Gastroesophageal sphincter (tissue), 4 donors: ENCODE results near the gene MAP1B. TPM values are rescaled to one million over a fixed set of nuclear protein-coding genes. Genes with fewer than 3 reads are reported as not detected.

Source experiments
- ATAC-seq: fragments of 150-250 bp; one replicate; pipeline ENCODE4 v1.9.1; 2016; ENCODE audit warnings: mild to moderate bottlenecking, moderate library complexity
- H3K27ac ChIP-seq, 4 donors: fragments of 200-600 bp; sonication (generic) in 3 of 4; 1 replicate in 3 of 4; 2 replicates in 1 of 4; pipeline ENCODE4 v1.5.1; 2016 to 2019
- H3K27me3 ChIP-seq: fragments of 200-600 bp; sonication (generic); one replicate; pipeline ENCODE4 v1.5.1; 2019
- H3K36me3 ChIP-seq, 2 donors: fragments of 200-600 bp; sonication (generic); one replicate each; pipeline ENCODE4 v1.5.1; 2019; ENCODE audit warnings: control low read depth in 1 of 2
- H3K4me1 ChIP-seq, 3 donors: fragments of 200-600 bp; sonication (generic); 1 replicate in 2 of 3; 2 replicates in 1 of 3; pipeline ENCODE4 v1.5.1; 2016 to 2019; ENCODE audit warnings: control low read depth in 2 of 3
- H3K4me3 ChIP-seq, 2 donors: fragments of 200-600 bp; sonication (generic); one replicate each; pipeline ENCODE4 v1.5.1; 2019; ENCODE audit warnings: mild to moderate bottlenecking in 1 of 2, moderate library complexity in 1 of 2
- H3K9me3 ChIP-seq, 3 donors: fragments of 200-600 bp; sonication (generic); one replicate each; pipeline ENCODE4 v1.5.1; 2017 to 2019; ENCODE audit warnings: control low read depth in 2 of 3
- CTCF ChIP-seq, 4 experiments: fragments of 200-600 bp in 2 of 4; fragments of 450-650 bp in 2 of 4; sonication (generic) in 1 of 4; IDR thresholded peaks; one replicate each; pipeline ENCODE4 v1.5.1; 2017 to 2019; ENCODE audit warnings: antibody characterized with exemption in 4 of 4, mild to moderate bottlenecking in 2 of 4, moderate library complexity in 2 of 4
- EP300 ChIP-seq: sonication (generic); formaldehyde crosslinking; IDR thresholded peaks from one replicate; pipeline ENCODE4 v1.6.1; 2017; ENCODE audit warnings: antibody characterized with exemption, mild to moderate bottlenecking
- POLR2A ChIP-seq, 2 donors: fragments of 450-650 bp; IDR thresholded peaks; one replicate each; pipeline ENCODE4 v1.6.1; 2017; ENCODE audit warnings: antibody characterized with exemption in 2 of 2, mild to moderate bottlenecking in 2 of 2, moderate library complexity in 1 of 2
- POLR2AphosphoS5 ChIP-seq: sonication (generic); formaldehyde crosslinking; IDR thresholded peaks from one replicate; pipeline ENCODE4 v1.6.1; 2017; ENCODE audit warnings: antibody characterized with exemption
- WGBS, 2 donors: methylation state at CpG; one replicate each; pipeline ENCODE4 v1.1.5; 2018; ENCODE audit warnings: low coverage in 1 of 2; 5-methylcytosine and 5-hydroxymethylcytosine counted together
- total RNA-seq, 4 donors: library from RNA; depleted of rRNA; stranded (reverse); fragments of >200 nt; gene quantifications; one replicate each; pipeline ENCODE4 v1.1.0, GENCODE V29; 2016

Gene MAP1B
- total RNA-seq, 4 donors from 2014 or later = 601 to 1,344 (median 738) TPM

DNA sequence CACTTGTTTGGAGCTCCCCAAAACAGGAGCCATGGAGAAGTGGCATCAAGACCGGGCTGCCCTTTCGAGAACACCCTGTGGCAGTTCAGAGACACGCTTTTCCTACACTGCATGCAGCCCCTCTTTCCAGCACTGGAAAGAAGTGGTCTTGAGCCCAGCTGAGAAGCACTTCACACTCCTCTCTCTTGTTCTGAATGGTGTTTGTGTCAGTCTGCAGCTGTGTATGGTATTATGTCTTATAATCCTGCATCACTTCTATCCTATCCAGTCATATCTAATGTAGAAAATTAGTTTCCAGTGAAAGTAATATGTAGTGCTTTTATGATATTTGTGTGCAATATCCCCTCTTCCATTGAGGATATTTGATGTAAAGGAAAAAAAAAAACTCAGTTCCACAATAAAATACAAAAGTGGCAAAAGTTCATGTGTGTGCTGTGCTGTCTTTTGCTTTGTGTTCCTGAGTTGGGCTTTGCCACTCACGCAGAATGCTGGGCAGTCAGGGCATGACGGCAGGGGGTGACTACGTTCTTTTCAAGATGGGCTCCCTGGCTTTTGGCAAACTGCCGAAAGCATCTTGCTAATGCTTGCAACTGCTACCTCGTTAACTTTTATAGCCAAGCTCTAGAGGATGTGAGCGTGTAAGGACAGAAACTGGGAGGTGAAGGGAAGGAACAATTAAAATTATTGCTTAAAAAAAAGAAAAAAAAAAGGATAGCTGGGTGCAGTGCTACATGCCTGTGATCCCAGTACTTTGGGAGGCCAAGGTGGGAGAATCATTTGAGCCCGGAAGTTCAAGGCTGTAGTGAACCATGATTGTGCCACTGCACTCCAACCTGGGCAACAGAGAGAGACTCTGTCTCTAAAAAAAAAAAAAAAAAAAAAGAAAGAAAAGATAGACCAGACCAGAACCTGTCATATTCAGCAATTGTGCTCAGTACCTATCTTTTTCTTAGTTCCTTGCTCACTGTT lies 102.2 kb downstream of the MAP1B start:
- no peak for ATAC-seq
- no peak overlapping the region for H3K27ac ChIP-seq
- WGBS, 2 donors = 87 to 94% methylated on average over 2 to 6 of the region's 10 CpGs
- H3K9me3 ChIP-seq = no peaks in the 10 kb centered on the region
- no peaks in the 10 kb centered on the region for H3K27me3 ChIP-seq
- H3K36me3 ChIP-seq = peaks cover 0 to 51% of the 10 kb centered on the region in 2 donors
- no peak overlapping the region for H3K4me3 ChIP-seq
- H3K4me1 ChIP-seq = peaks cover 6 to 19% (median 7%) of the 10 kb centered on the region in 3 donors
- no peak for TF ChIP-seq EP300
- TF ChIP-seq CTCF (IDR thresholded peaks at IDR 0.05) = no peak
- no peak for TF ChIP-seq POLR2A (IDR thresholded peaks at IDR 0.05)
- no peak for TF ChIP-seq POLR2AphosphoS5

DNA sequence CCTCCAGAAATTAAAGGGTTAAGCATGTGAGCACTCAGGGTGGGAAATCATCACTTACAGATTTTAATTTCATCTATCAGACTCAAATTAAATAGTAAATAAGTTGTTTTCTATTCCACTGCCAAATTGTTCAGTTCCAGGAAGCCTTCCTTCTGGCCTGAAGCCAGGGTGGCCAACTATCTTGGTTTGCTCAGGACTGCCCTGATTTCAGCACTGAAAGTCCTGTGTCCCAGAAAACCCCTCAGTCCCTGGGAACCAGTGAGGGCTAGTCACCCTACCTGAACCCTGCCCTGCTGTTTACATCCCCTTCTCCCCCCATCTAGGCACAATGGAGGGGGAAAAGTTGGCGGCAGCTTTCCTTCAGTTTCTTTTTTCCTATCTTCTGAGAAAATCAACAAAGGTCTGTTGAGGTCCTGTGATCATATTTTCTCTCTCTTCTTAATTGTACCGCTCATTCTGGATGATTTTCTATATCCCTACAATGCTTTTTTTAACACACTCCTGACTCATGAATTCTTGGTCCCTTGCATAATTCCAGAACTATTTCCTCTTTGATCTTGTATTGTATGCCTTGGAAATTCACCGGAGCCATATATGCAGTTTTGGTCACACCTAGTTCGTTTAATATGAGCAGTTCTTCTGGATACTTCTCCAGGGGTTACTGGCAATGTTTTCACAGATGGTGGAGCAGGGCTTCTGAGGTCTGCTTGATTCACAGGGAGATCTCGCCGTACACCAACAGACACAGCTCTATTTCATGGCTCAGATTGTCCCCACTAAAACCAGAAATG lies 103.8 kb downstream of the MAP1B start:
- Histone ChIP-seq H3K4me3 (no peak overlapping the region), H3K27me3 (no peaks in the 10 kb centered on the region), H3K27ac (peak overlapping the region; percentile 14 to 73 (median 63)), H3K9me3 (no peaks in the 10 kb centered on the region), H3K36me3 (peaks cover 0 to 34% of the 10 kb centered on the region in 2 donors), H3K4me1 (peaks cover 6 to 19% (median 7%) of the 10 kb centered on the region in 3 donors)
- TF ChIP-seq POLR2A (IDR thresholded peaks at IDR 0.05) = no peak
- peak; percentile 3 for TF ChIP-seq POLR2AphosphoS5
- no peak for ATAC-seq
- WGBS, 2 donors = 41 to 57% methylated on average over 2 to 6 of the region's 6 CpGs

DNA sequence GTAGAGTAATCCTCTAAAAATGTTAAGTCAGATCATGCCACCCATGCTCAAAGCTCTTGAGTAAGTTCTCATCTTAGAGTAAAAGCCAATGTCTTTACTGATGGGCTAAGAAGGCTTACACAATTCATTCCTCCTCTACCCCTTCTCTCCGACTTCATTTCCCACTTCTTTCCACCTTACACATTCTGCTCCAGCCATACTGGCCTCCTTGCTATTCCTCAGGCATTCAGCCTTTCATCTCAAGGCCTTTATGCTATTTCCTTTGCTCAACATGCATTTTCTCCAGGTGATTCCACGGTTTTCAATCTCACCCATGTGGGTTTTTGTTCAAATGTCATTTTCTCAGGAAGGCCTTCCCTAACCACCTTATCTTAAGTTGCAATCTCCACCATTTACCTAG lies 104.9 kb downstream of the MAP1B start:
- Histone ChIP-seq H3K27ac (no peak overlapping the region), H3K4me1 (peaks cover 6 to 19% (median 7%) of the 10 kb centered on the region in 3 donors), H3K36me3 (peaks cover 0 to 32% of the 10 kb centered on the region in 2 donors), H3K4me3 (no peak overlapping the region), H3K27me3 (no peaks in the 10 kb centered on the region), H3K9me3 (no peaks in the 10 kb centered on the region)
- no peak for TF ChIP-seq POLR2AphosphoS5
- no peak for TF ChIP-seq EP300
- no peak for TF ChIP-seq POLR2A (IDR thresholded peaks at IDR 0.05)
- no peak for TF ChIP-seq CTCF (IDR thresholded peaks at IDR 0.05)
- ATAC-seq = no peak
- 87% methylated on average over 2 of the region's 2 CpGs; no CpG with 5 or more reads in 1 of the 2 donors for WGBS, 2 donors

DNA sequence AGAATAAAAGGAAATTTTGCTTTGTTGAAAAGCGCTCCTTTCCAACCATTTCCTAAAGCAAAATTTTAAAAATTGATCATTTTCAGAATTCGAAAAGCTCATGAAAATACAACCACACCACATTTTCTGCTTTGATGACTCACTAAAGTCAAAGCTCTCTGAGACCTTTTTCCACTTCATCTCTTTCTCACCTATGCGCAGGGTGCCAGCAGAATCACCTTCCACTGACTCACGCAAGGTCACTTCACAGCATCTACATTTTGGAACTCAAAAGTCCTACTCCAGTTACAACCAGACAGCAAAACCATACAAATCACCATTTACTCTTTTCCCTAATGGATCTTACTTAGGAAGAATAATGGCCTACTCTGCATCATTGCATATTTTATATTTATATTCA lies 106.2 kb downstream of the MAP1B start:
- H3K4me1 ChIP-seq = peaks cover 6 to 19% (median 7%) of the 10 kb centered on the region in 3 donors
- peaks cover 0 to 31% of the 10 kb centered on the region in 2 donors for H3K36me3 ChIP-seq
- H3K9me3 ChIP-seq = no peaks in the 10 kb centered on the region
- 96% methylated on average over 4 of the region's 4 CpGs for WGBS, 2 donors
- TF ChIP-seq EP300 (no peak), POLR2A (IDR thresholded peaks at IDR 0.05) (no peak), CTCF (IDR thresholded peaks at IDR 0.05) (no peak), POLR2AphosphoS5 (no peak)
- ATAC-seq = no peak
- H3K27me3 ChIP-seq = no peaks in the 10 kb centered on the region
- no peak overlapping the region for H3K4me3 ChIP-seq
- no peak overlapping the region for H3K27ac ChIP-seq

GRCh38 chr5:72214168-72214567 lies 106.9 kb downstream of the MAP1B start:
- H3K27me3 ChIP-seq = no peaks in the 10 kb centered on the region
- TF ChIP-seq POLR2A (IDR thresholded peaks at IDR 0.05) = no peak
- no peak for TF ChIP-seq POLR2AphosphoS5
- no peak for TF ChIP-seq EP300
- no peak for TF ChIP-seq CTCF (IDR thresholded peaks at IDR 0.05)
- WGBS, 2 donors = 69% methylated on average over 2 of the region's 4 CpGs; no CpG with 5 or more reads in 1 of the 2 donors
- H3K4me3 ChIP-seq = no peak overlapping the region
- no peaks in the 10 kb centered on the region for H3K9me3 ChIP-seq
- peaks cover 6 to 19% (median 7%) of the 10 kb centered on the region in 3 donors for H3K4me1 ChIP-seq
- H3K36me3 ChIP-seq = peaks cover 0 to 31% of the 10 kb centered on the region in 2 donors
- no peak overlapping the region for H3K27ac ChIP-seq
- ATAC-seq = no peak
